GM19324 (cell line): ENCODE measurements around the gene REM2.

ENCODE experiments used
- ATAC-seq: cut with Tn5 transposase; IDR thresholded peaks from one replicate; pipeline ENCODE4 v1.9.1; 2021; ENCODE audit warnings: mild to moderate bottlenecking, moderate library complexity; ENCODE audit not compliant: unreplicated experiment, low FRiP score

Gene REM2, protein sequence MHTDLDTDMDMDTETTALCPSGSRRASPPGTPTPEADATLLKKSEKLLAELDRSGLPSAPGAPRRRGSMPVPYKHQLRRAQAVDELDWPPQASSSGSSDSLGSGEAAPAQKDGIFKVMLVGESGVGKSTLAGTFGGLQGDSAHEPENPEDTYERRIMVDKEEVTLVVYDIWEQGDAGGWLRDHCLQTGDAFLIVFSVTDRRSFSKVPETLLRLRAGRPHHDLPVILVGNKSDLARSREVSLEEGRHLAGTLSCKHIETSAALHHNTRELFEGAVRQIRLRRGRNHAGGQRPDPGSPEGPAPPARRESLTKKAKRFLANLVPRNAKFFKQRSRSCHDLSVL

DNA sequence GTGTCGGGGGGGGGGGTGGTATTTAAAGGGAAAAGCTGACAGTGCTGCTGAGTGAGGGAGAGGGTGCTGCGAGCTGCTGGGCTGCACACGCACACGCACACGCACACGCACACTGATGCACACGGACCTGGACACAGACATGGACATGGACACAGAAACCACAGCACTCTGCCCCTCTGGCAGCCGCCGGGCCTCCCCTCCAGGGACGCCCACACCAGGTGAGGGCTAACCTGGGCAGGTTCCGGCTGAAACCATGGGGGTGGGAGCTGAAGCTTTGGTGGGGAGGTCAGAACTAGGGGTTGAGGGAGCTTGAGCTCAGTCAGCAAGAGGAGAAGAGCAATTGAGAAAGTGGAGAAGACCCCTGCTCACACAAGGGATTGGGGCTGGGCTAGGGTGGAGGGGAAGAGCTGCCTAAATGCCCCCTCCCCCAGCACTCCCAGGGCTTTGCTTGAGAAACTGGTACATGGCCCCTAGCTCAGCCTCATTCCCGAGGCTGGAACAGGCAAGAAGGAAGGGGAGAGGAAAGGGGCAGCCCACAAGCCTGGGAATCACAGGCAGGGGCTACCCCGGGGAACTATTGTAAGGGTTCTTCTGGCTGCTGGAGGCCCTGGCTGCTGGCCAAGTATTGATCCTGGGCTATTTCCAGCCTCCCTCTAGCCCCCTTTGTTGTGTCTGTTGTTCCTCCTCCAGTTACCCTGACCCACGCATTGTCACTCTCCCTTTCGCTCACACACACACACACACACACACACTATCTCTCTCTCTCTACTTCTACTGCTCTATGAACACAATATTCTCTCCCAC, at the start of gene REM2:
Gene REM2, plus strand, starts transcription at position 50 of the 804 bp plus-strand sequence. Its CDS starts 66 bp downstream, at position 116.
- no peak for ATAC-seq

DNA sequence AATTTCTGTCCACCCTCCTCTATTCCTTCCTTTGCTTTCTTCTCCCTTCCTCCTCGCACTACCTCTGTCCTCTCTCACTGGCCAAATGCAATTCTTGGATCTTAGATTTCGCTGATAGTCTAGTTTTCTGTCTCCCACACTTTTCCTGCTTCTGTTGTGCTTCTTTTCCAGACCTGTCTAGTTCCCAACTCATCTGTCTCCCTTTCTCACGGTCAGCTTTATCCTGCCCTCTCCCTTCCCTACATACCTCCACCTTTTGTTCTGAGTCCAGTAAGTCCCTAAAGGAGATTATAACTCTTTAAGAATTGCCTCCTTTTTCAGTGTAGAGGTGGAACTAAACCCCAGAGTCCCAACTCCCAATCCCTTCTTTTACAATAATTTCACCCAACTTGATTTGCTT, 47.5 kb upstream of the REM2 start:
- no peak for ATAC-seq

DNA sequence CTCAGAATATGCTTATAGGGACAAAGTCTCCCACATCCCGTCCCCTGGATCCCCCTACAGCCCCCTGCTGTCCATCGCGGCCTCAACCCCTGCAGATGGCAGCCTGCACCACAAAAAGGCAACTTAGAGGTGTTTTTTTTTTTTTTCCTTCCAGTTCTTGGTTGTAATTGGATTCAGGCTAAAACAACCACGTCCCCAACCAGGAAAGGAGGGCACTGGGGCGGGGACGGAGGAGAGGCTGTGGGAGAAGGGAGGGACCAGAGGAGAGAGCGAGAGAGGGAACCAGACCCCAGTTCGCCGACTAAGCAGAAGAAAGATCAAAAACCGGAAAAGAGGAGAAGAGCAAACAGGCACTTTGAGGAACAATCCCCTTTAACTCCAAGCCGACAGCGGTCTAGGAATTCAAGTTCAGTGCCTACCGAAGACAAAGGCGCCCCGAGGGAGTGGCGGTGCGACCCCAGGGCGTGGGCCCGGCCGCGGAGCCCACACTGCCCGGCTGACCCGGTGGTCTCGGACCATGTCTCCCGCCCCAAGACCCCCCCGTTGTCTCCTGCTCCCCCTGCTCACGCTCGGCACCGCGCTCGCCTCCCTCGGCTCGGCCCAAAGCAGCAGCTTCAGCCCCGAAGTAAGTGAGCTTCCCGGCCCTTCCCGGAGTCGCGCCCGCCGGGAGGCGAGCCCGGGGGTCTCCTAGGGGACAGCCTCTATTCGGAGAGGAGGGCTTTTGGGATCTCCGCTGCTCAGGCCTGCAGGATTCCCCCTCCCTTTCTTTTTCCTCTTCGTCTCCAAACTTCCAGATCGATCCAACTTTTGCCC, 46.5 kb upstream of the REM2 start, which contains the start of gene MMP14:
Gene MMP14, plus strand, starts transcription at position 285 of the 813 bp plus-strand sequence. Its CDS starts 233 bp downstream, at position 518.
- no peak for ATAC-seq

DNA sequence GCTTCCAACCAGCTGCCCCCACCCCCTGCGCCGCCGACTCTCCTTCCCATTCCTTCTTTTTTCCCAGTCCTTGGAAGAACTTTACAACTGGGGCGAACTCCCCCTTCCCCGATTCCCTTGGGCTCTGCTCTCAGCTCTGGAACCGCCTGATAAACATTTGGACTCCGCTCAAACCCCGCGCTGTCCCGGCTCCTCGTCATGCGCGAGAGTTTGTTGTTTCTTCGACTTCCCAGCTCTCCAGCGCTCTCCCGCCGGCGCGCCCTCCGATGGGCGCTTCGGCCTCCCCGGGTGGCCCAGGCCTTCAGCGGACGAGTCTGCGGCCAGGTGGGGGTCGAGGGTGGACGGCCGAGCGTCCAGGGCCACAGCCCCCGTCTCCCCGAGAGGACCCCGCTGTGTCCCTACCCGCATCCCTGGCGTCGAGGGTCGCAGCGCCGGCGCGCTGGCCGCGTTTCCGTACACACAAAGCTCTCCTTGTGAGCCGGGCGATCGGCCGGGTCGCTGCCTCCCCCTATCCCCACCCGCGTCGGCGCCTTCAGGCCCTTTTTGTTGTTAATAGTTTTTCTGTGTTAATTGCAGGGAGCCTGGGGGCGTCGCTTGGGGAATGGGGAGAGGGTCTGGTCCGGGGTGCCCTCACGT, 45.8 kb upstream of the REM2 start:
- ATAC-seq, result no peak

DNA sequence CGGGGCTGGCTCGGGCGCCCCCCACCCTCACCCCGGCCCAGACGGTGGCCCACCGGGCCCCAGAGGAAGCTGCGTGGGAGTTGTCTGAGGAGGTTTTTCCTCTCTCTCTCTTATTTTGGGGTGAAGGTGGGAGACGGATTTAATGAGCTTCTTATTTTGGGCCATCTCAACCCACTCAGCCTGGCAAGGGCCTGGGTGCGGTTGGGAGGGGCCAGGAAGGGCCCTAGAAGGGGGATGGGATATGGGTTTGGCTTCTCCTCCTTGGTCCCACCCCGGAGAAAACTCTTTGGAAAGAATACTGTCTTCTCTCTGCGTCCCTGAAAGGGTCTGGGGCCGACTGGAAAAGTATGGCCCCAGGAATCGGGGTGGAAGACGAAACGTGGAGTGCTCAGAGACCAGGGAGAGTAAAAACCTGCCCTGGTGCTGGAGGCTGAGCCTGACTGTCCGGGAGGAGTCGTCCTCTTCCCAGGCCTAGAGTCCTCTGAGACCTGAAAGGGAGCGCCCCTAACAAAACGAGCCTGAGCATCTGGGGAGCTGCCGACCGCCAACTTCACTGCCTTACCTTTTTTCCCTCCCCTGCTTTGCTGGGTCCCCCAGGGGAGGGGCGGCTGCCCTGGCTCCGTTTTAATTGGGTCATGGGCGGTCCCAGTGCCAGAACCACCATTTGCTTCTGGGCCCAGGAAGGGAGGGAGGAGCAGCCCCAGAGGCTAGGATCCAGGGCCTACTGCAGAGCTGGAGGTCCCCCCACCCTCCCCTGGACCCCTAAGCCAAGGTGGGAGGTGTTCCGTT, 45.1 kb upstream of the REM2 start:
- ATAC-seq, result no peak

DNA sequence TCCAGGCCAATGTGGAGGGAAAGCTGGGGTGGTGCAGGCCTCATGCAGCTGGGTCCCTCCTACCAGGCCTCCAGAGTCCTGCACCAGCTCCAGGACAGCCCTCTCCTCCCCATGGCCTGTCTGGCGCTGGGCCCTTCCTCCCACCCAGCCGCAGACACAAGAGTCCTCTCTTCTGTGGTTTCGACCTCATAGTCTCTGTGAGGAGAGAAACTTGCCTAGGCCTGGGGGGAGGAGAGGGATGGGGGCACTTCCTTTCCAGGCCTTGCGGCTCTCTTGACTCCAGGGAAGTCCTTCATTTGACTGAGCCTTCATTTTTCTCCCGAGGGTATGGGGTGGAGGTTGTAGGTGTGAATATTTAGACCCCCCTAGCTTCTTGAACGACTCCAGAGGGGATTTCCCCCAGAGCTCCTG, 44.4 kb upstream of the REM2 start:
- ATAC-seq, result no peak

DNA sequence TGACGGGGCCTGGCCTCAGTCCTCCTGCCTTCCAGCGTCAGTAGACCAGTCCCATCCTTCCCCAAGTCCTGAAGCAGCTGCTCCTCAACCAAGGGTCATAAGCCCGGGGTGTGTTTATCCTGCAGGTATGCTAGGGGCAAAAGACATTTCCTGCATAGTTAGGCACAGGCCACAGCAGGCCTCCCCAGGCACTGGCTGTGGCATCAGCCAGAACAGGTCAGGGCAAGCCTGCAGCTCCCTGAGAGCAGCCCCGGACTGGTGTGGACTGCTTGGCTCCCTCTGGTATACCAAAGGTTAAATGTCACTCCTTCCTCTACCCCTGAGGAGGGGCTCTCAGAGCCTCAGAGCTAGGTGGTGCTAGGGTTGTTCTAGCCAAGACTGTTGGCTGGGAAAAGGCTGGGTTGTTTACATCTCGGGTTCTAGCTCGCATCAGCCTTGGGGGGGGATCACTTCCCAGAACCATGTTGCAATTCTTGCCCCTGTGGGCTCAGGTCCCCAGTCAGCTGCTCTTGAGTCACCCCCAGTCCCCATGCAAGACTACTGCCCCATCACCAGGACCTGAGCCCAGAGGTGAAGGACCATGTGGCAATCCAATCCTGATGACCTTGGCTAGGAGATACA, 43.8 kb upstream of the REM2 start:
- ATAC-seq, result no peak

DNA sequence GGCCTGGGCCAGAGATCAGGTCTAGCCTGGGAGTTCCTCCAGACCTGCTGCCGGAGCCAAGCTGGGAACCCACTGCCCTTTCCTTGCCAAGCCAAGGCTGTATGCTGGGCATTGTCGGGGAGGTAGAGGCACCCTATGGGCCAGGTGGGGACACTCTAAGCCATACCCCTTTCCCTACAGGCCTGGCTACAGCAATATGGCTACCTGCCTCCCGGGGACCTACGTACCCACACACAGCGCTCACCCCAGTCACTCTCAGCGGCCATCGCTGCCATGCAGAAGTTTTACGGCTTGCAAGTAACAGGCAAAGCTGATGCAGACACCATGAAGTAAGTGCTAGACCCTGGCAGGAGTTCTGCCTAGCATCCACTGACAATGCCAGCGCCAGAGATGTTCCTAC, 41.7 kb upstream of the REM2 start:
- ATAC-seq, result no peak

DNA sequence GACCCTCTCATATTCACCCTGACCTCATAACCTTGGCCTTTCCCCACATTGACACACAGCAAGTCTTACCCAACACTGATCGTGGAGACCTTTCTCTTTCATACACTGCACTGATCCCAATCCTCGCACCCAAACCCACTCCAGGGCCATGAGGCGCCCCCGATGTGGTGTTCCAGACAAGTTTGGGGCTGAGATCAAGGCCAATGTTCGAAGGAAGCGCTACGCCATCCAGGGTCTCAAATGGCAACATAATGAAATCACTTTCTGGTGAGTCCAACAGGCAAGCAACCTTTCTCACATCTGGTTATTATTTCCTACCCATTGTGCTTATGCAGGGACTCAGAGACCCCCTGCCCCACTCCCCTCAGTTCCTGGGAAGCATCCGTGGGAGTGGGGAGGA, 41.3 kb upstream of the REM2 start:
- no peak for ATAC-seq

DNA sequence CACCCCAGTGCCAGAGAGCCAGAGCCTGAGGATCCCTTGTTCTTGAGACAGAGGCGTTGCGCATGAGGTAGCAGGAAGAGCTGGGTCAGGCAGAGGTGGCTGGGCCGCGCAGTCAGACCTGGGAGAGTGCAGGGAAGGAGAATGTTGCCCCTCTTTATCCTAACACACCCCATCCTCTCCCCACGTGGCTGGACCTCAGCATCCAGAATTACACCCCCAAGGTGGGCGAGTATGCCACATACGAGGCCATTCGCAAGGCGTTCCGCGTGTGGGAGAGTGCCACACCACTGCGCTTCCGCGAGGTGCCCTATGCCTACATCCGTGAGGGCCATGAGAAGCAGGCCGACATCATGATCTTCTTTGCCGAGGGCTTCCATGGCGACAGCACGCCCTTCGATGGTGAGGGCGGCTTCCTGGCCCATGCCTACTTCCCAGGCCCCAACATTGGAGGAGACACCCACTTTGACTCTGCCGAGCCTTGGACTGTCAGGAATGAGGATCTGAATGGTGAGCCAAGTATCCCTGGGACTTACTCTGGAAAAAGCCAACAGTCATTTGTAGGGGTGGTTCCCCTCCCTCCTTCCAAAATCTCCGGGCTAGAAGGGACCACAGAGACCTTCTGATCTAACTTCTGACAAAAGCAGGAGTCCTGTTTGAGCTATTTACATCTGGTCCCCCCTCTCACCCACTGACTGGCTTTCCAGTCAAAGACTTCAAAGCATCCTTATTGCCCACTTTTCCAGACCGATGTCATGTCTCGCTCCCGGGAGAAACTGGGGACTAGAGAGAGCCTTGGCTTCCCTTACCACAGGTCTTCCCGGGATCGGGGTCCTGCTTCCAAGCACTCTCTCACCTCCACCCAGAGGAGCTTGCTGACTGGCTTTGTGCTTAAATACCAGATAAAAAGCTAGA, 40.6 kb upstream of the REM2 start:
- ATAC-seq, result no peak

DNA sequence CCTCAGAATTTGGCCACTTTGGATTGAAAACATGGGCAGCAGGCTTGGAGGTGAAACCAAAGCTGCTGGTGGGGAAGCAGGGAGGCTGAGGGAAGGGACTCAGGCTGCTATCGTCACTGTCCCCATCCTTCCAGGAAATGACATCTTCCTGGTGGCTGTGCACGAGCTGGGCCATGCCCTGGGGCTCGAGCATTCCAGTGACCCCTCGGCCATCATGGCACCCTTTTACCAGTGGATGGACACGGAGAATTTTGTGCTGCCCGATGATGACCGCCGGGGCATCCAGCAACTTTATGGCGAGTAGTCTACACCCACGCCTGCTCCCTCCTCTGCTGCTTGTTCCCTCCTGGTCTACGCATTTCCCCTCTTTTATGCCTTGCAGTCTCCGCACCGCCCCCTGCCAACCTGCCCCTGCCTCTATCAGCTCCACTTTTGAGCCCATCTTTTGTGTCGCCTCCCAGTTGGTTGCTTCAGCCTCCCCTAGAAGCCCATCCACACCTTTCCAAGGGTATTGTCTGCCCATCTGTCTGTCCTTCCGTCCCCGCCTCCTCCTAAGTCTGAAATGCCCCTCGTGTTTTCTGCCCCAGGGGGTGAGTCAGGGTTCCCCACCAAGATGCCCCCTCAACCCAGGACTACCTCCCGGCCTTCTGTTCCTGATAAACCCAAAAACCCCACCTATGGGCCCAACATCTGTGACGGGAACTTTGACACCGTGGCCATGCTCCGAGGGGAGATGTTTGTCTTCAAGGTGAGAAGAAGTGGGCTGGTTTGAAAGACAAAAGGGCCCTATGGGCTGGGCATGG, 39.7 kb upstream of the REM2 start:
- no peak for ATAC-seq

DNA sequence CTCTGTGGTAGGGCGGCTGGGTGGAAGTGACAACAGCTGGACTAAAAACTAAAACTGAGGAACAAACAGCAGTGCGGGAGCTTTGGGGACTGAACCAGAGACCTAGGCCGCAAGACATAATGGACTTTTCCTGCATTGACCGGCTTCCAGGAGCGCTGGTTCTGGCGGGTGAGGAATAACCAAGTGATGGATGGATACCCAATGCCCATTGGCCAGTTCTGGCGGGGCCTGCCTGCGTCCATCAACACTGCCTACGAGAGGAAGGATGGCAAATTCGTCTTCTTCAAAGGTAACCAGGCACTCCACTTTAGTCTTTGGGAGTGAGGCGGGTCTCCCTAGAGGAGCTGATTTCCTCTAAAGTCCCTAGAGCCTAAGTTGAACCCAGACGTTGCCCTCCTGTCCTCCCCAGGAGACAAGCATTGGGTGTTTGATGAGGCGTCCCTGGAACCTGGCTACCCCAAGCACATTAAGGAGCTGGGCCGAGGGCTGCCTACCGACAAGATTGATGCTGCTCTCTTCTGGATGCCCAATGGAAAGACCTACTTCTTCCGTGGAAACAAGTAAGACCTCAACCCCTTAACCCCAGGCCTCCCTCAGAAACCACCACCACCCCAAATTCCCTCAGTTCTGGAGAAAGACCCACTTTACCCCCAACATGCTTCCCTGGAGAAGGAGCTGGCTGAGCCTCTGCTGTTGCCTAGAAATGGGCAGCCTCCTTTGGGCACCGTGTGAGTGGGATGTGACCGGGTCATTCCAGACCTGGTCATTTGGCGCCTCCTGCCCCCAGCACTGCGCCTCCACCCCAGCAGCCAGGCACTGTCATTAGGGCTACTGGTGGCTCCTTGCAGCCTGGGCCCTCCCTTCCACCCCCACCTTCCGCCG, 38.6 kb upstream of the REM2 start:
- no peak for ATAC-seq

DNA sequence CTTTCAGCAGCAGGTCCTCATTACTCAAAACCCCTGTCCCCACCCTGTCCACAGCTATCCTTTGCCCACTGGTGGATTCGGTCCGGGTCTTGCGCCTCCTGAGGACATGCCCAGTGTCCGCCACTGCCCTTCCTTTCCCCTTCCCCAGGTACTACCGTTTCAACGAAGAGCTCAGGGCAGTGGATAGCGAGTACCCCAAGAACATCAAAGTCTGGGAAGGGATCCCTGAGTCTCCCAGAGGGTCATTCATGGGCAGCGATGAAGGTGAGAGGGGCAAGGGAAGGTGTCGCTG, 38.0 kb upstream of the REM2 start:
- no peak for ATAC-seq

DNA sequence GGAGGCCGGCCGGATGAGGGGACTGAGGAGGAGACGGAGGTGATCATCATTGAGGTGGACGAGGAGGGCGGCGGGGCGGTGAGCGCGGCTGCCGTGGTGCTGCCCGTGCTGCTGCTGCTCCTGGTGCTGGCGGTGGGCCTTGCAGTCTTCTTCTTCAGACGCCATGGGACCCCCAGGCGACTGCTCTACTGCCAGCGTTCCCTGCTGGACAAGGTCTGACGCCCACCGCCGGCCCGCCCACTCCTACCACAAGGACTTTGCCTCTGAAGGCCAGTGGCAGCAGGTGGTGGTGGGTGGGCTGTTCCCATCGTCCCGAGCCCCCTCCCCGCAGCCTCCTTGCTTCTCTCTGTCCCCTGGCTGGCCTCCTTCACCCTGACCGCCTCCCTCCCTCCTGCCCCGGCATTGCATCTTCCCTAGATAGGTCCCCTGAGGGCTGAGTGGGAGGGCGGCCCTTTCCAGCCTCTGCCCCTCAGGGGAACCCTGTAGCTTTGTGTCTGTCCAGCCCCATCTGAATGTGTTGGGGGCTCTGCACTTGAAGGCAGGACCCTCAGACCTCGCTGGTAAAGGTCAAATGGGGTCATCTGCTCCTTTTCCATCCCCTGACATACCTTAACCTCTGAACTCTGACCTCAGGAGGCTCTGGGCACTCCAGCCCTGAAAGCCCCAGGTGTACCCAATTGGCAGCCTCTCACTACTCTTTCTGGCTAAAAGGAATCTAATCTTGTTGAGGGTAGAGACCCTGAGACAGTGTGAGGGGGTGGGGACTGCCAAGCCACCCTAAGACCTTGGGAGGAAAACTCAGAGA, 37.0 kb upstream of the REM2 start:
- ATAC-seq, result no peak

DNA sequence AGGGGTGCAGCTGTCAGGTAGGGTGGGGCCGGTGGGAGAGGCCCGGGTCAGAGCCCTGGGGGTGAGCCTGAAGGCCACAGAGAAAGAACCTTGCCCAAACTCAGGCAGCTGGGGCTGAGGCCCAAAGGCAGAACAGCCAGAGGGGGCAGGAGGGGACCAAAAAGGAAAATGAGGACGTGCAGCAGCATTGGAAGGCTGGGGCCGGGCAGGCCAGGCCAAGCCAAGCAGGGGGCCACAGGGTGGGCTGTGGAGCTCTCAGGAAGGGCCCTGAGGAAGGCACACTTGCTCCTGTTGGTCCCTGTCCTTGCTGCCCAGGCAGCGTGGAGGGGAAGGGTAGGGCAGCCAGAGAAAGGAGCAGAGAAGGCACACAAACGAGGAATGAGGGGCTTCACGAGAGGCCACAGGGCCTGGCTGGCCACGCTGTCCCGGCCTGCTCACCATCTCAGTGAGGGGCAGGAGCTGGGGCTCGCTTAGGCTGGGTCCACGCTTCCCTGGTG, 36.2 kb upstream of the REM2 start:
- no peak for ATAC-seq
